Loucy (cell line): Measurements from ENCODE around the gene MYL7.

Experiments used
- EZH2phosphoT487 ChIP-seq: fragments of 200-600 bp; IDR thresholded peaks from 2 replicates; pipeline ENCODE4 v1.6.1; 2018; ENCODE audit warnings: antibody characterized with exemption, mild to moderate bottlenecking, moderate library complexity, borderline replicate concordance
- TF ChIP-seq, protein P1 (sequence below): fragments of 200-600 bp; sonication (generic); conservative IDR thresholded peaks from 2 replicates; pipeline ENCODE4 v1.5.1; 2014; ENCODE audit warnings: mild to moderate bottlenecking, antibody characterized with exemption, low read length

DNA sequence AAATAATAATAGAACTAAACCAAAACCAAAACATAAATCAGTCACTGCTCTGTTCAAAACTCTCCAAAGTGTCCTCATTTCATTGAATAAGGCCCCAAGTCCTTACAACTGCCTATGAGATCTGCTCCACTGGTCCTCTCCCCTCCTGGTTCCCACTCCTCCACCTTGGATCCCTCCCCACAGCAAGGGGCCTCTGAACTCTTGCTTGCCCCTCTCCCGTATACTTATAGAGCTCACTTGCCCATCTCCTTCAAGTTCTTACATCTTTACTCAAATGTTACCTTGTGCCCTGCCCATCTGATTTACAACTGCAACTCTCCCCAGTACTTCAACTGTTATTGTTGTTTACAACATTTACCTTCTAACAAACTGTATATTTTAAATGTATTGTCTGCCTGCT is 18.6 kb downstream of the MYL7 start:
- TF ChIP-seq, protein P1, sequence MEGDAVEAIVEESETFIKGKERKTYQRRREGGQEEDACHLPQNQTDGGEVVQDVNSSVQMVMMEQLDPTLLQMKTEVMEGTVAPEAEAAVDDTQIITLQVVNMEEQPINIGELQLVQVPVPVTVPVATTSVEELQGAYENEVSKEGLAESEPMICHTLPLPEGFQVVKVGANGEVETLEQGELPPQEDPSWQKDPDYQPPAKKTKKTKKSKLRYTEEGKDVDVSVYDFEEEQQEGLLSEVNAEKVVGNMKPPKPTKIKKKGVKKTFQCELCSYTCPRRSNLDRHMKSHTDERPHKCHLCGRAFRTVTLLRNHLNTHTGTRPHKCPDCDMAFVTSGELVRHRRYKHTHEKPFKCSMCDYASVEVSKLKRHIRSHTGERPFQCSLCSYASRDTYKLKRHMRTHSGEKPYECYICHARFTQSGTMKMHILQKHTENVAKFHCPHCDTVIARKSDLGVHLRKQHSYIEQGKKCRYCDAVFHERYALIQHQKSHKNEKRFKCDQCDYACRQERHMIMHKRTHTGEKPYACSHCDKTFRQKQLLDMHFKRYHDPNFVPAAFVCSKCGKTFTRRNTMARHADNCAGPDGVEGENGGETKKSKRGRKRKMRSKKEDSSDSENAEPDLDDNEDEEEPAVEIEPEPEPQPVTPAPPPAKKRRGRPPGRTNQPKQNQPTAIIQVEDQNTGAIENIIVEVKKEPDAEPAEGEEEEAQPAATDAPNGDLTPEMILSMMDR = no peak
- no peak for TF ChIP-seq EZH2phosphoT487
